ENCODE data around the gene FHIT. TPM values are rescaled to one million over a fixed set of nuclear protein-coding genes. Genes with fewer than 3 reads are reported as not detected.

Gene FHIT
- total and polyA plus RNA-seq, 2 donors from 2014 or later, result 20.2 to 61.2 TPM

GRCh38 chr3:60198179-60198720 is 1053.0 kb downstream of the FHIT start:
- H3K9me3 ChIP-seq (ENCODE audit: control insufficient read depth in 2 of 3, insufficient read depth in 1 of 3, low read length in 3 of 3), result no peaks in the 10 kb centered on the region
- H3K4me3 ChIP-seq (ENCODE audit: low read length in 3 of 3), result no peak overlapping the region
- FAIRE-seq (no peak), DNase-seq (no peak)
- H3K27me3 ChIP-seq (ENCODE audit: control insufficient read depth, insufficient read depth, low read length), result no peaks in the 10 kb centered on the region
- no peaks in the 10 kb centered on the region for H3K4me1 ChIP-seq (ENCODE audit: control insufficient read depth in 2 of 3, insufficient read depth in 2 of 3, low read depth in 1 of 3, low read length in 3 of 3)
- H3K27ac ChIP-seq (ENCODE audit: low read depth in 2 of 2, low read length in 2 of 2), result no peak overlapping the region
- intact Hi-C loops (cut with DNase I), result no loop called here
- TF ChIP-seq, protein P1, sequence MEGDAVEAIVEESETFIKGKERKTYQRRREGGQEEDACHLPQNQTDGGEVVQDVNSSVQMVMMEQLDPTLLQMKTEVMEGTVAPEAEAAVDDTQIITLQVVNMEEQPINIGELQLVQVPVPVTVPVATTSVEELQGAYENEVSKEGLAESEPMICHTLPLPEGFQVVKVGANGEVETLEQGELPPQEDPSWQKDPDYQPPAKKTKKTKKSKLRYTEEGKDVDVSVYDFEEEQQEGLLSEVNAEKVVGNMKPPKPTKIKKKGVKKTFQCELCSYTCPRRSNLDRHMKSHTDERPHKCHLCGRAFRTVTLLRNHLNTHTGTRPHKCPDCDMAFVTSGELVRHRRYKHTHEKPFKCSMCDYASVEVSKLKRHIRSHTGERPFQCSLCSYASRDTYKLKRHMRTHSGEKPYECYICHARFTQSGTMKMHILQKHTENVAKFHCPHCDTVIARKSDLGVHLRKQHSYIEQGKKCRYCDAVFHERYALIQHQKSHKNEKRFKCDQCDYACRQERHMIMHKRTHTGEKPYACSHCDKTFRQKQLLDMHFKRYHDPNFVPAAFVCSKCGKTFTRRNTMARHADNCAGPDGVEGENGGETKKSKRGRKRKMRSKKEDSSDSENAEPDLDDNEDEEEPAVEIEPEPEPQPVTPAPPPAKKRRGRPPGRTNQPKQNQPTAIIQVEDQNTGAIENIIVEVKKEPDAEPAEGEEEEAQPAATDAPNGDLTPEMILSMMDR (IDR thresholded peaks at IDR 0.05; ENCODE audit: borderline replicate concordance, extremely low read depth, insufficient read depth), result no peak
- no peaks in the 10 kb centered on the region for H3K36me3 ChIP-seq (ENCODE audit: control insufficient read depth in 2 of 3, insufficient read depth in 3 of 3, low read length in 3 of 3)
- H3K9ac ChIP-seq (ENCODE audit: low read length in 3 of 3), result no peak overlapping the region

- no peaks in the 10 kb centered on the region for H3K9me3 ChIP-seq (ENCODE audit: control insufficient read depth in 2 of 3, insufficient read depth in 1 of 3, low read length in 3 of 3)
- TF ChIP-seq, protein P1 (IDR thresholded peaks at IDR 0.05; ENCODE audit: borderline replicate concordance, extremely low read depth, insufficient read depth), result no peak
- intact Hi-C loops (cut with DNase I), result no loop called here
- H3K4me1 ChIP-seq (ENCODE audit: control insufficient read depth in 2 of 3, insufficient read depth in 2 of 3, low read depth in 1 of 3, low read length in 3 of 3), result no peaks in the 10 kb centered on the region
- H3K4me3 ChIP-seq (ENCODE audit: low read length in 3 of 3), result no peak overlapping the region
- H3K9ac ChIP-seq (ENCODE audit: low read length in 3 of 3), result no peak overlapping the region
- no peak overlapping the region for H3K27ac ChIP-seq (ENCODE audit: low read depth in 2 of 2, low read length in 2 of 2)
- no peak for DNase-seq
- no peak for FAIRE-seq
- H3K36me3 ChIP-seq (ENCODE audit: control insufficient read depth in 2 of 3, insufficient read depth in 3 of 3, low read length in 3 of 3), result no peaks in the 10 kb centered on the region
- no peaks in the 10 kb centered on the region for H3K27me3 ChIP-seq (ENCODE audit: control insufficient read depth, insufficient read depth, low read length)
Observed at GRCh38 chr3:60192297-60193114, 1058.7 kb downstream of the FHIT start.

GRCh38 chr3:60190073-60190472 is 1061.2 kb downstream of the FHIT start:
- no peak for FAIRE-seq

More at GRCh38 chr3:60190073-60190472, 1061.2 kb downstream of the FHIT start:
- Histone ChIP-seq H3K27me3 (ENCODE audit: control insufficient read depth, insufficient read depth, low read length) (no peaks in the 10 kb centered on the region), H3K4me1 (ENCODE audit: control insufficient read depth in 2 of 3, insufficient read depth in 2 of 3, low read depth in 1 of 3, low read length in 3 of 3) (no peaks in the 10 kb centered on the region), H3K36me3 (ENCODE audit: control insufficient read depth in 2 of 3, insufficient read depth in 3 of 3, low read length in 3 of 3) (no peaks in the 10 kb centered on the region), H3K4me3 (ENCODE audit: low read length in 3 of 3) (no peak overlapping the region), H3K27ac (ENCODE audit: low read depth in 2 of 2, low read length in 2 of 2) (no peak overlapping the region), H3K9me3 (ENCODE audit: control insufficient read depth in 2 of 3, insufficient read depth in 1 of 3, low read length in 3 of 3) (no peaks in the 10 kb centered on the region), H3K9ac (ENCODE audit: low read length in 3 of 3) (no peak overlapping the region)
- DNase-seq, result no peak
- TF ChIP-seq, protein P1 (IDR thresholded peaks at IDR 0.05; ENCODE audit: borderline replicate concordance, extremely low read depth, insufficient read depth), result no peak
- intact Hi-C loops (cut with DNase I), result no loop called here

Measured in kidney (tissue), 14 donors.